Hematopoietic multipotent progenitor cell treated with erythropoietin and hydrocortisone succinate and interleukin-3 and kit ligand, for 4 days (in vitro differentiated cells): Measurements from ENCODE around the gene CTCF.
A peak's percentile ranks its signal among the peaks of the same experiment; 100 is the strongest.

Experiments
- DNase-seq: peaks from one replicate; pipeline ENCODE4 v3.0.0-alpha.2; 2015

Gene CTCF

DNA sequence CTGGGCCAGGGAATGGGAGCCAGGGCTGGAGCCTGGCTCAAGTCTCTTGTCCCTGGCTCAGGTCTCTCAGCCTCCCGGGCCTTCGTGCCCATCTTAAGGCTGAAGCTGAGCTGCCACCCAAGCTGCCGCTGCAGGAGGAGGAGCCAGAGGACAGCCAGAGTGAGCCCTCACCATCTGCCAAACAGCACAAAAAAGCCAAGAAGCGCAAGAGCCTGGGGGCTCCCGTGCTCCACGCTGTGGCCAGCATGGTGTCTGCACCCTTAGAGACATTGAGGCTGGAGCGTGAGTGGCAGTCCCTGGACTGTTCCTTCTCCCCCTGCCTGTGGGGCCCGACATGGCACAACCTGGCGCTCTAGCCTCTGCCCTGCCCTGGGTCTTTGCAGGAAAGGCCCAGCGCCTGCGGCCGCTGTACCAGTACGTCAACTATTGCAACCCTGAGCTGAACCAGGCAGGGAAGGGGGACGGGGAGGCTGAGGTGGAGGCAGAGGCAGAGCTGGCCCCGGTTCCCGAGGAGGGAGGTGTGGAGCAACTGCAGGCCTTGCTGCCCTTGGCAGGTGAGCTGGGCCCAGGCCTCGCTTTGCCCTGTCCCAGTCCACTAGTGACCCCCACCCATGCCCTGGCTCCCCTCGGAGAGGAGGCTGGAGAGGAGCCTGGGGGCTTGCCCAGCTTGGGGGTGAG is 105.6 kb downstream of the CTCF start:
- DNase-seq: peak; percentile 99

DNA sequence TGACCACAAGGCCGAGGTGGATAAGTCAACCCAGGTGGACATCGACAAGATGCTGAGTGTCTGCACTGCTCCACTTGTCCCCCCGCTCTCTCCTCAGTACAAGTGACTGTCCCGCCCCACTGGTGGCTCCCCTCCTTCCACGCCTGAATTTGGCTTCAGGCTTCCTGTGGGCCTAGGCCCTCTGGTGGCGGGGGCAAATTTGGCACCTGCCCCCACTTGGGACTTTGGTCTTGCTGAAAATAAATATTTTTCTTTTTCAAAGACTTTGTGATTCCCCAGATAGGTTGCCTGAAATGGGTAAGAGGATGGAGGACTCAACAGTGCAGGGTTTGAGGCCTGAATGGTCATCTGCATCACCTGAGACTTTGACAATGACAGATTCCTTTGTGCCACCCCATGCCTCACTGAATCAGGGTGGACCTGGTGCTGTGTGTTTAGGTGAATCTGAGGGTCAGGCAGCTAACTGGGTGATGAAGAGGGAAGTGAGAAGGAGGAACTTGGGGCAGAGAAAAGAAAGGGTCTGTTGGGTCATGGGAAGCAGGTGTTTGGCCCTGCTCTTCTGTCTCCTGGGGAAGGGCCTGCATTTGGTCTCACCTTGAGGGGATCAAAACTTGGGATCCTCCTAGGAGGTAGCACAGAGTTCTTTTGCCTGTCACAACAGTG is 106.3 kb downstream of the CTCF start:
- peak; percentile 58 for DNase-seq

DNA sequence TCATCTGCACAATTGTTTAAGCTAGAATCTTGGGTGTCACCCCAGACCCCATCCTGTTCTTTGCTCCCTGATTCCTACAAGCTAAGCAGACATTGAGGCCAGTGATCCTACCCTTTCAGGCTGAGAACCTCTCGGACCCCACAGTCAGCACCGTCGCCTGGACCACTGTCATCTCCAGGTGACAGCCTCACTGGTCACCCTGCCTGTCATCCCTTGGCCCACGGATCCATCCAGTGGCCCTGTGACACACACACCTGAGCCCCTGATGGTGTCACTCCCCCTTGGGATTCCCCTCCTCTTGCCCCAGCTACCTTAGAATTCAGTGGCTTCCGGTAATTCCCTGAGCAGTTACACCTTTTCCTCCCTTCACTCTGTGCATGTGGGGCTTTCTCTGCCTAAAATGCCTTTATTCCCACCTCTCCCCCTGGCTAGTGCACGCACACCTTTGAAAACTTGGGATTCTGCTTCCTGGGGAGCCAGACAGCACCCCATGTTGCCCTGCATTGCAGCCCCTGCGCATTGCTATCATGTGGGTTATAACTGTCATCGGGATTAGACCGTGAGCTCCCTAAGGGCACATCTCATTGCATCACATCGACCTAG is 107.3 kb downstream of the CTCF start:
- no peak for DNase-seq

DNA sequence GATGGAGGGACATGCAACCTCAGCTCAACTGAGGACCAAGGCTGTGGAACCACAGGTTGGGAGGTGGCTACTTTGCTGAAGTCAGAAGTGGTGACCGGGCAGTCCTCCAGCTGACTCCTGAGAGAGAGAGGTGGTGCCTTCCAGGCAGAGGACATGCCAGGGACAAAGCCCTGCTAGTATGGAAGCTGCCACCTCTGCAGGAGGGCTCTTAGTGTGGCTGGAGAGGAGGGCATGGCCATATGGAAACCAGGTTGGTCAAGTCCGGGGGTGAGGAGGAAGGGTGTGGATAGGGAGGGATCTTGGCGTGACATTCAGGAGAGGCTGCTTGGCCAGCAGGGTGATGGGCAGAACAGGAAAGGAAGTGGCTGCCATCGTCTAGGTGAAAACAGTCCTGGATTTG is 110.0 kb downstream of the CTCF start:
- DNase-seq: no peak

DNA sequence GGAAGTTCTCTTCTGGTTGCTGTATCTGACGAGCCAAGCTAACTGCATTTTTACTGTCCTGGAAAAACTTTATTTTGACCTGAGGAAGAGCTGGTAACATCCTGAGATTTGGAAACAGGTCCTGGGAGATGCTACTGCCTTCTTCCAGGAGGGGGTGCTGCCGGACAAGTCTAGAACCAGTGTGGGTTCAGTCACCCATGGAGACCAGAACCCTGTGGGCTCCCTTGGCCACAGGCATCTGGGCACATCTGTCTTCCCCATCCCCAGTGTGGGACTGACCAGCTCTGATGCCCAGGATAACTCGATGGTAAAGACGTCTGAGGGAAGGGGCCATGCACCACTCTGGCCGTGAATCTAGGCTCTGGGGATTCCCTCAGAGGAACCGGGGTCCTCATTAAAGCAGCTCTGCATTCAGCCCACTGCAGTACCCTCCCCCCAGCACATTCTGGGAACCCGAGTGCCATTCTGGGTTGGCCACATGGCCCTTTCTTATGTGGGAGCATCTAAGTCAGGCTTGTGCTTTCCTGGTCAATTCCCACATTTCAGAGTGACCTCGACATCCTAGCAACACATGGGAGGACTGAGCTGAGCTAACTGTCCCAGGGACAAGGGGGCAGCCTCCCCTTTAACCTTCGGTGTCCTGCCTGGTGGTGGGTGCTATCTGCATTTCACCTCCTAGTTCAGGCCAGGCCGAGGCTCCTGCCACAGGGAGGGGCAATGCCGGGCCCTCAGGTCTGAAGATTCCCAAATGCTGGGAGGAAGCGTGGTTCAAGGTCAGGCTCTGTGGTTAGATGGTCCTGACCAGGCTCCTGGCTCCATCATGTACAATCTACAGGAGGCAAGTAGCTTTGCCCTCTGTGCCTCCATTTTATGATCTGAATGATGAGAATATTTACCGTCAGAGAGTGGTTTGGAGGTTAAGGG is 110.7 kb downstream of the CTCF start:
- DNase-seq: peak; percentile 91

DNA sequence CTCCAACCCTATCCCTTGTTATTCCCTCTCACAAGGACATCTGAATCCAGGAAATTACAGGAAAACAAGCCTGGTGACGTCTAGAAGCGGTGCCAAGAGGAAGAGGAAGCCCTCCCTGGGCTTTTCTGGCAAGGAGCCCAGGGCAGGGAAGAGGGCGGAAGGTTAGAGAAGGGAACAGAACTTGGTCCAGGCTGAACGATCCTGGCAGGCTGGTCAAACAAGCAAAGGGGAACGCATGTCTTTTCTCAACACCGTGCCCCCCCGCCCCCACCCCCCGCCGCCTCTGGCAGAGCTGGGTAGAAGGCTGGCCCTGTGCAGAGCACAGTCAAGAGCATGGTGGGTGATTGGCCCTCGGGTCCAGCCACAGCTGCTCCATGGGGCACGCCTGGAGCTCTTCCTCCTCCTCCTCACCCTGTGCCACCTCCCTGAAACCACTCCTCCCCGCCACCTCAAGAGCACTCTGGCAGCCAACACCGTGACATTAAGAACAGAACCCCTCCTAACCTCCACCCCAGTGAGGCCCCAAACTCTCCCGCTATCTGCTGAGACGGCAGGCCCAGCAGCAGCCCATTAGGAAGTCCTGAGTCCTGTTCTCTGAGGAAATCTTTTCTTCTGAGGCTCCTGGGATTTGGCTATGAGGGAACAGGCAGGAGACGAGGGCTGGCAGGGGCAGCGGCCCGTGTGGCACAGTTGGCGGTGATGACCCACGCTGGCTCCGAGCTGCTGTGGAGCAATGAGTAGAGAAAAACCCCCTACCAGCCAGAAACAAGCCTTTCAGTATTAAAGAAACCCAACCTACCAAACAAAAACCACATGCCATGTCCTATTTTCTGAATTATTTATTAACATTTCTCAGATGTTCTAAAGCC is 111.6 kb downstream of the CTCF start:
- DNase-seq: peak; percentile 76

DNA sequence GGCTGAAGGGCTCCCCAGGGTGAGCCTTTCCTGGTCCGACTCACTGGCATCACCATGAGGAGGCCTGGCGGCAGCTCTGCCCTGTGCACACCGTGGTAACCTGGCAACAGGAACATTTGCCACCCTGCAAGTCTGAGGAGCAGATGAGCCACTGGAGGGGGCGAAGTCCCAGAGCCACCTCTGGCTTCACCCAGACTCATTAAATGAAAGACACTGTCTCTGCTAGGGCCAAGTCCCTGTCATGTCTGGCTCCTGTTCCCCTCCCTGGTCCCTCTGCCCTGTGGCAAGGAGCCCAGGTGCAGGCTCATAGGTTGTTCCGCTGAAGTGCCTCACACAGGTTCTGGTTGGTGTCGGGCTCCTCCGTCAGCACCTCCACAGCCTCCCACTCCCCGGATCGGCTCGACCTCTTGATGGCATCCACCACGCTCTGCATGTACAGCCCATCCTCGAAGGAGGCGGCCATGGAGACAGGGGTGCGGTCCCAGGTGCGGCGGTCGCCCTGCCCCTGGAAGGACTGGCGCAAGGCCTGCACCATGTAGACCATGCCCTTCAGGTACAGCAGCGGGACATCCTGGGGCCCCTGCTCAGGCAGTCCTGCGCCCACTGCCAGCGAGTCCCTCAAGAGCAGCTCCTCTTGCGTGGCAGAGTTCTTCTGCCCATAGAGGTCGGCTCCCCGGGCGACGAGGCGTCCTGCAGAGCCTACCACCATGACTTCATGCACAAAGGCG is 112.7 kb downstream of the CTCF start:
- DNase-seq: no peak

DNA sequence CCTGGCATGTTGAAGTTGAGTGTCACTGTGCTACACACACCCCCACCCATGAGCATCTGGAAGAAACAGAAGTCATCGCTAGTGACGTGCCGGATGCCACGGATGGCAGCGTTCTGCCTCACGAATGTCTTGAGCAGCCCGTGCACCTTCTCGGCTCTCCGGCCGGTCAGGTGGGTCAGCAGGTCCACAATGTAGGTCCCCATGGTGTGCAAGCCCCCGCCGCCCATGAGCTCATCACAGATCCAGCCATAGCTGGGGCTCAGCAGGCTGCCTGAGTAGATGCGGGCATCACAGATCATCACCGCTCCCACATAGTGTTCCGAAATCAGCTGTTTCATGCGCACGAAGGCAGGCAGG is 113.2 kb downstream of the CTCF start:
- no peak for DNase-seq

DNA sequence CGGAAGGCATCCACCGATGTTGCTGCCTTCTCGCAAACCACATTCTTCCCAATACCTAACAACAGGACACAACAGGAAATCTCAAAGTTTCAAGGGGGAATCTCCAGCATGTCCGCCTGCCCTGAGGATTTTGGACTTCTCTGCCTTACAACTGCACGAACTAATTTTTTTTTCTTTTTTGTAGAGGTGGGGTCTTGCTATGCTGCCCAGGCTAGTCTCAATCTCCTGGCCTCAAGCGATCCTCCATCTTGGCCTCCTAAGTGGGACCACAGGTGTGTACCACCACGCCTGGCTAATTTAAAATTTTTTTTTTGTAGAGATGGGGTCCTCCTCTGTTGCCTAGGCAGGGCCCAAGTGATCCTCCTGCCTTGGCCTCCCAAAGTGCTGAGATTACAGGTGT is 113.7 kb downstream of the CTCF start:
- no peak for DNase-seq

DNA sequence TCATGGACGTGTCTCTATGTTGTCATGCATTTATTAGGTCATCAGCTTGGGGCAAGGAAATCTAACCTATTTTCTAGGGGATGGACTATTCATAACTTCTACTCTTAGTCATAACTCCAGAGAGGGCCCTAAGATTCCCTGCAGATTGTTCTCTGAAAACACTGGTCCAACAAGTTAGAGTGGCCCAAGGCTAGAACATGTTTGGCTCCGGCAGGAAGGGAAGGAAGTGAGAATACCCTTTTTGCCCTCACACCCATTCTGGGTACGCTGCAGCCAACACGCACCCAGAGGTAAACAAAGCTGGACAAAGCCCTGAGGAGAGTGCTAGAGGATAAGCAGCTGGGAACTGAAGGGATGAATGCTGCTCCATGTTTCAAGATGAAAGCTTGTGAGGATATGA is 114.2 kb downstream of the CTCF start:
- no peak for DNase-seq

DNA sequence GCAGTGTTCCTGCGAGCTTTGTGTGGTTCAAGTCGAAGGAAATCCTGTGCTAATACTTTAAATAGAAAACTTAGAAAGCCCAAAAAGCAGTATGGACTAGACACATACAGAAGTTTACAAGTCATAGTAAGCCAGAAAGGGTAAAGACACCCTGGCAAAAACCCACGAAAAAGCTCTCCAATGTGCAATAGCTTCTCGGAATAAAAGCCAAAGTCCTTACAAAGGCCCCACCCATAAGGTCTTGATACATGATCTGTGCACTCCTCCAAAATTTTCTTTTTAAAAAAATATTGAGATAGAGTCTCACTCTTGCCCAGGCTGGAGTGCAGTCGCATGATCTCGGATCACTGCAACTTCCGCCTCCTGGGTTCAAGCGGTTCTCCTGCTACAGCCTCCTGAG is 114.6 kb downstream of the CTCF start:
- DNase-seq: no peak

DNA sequence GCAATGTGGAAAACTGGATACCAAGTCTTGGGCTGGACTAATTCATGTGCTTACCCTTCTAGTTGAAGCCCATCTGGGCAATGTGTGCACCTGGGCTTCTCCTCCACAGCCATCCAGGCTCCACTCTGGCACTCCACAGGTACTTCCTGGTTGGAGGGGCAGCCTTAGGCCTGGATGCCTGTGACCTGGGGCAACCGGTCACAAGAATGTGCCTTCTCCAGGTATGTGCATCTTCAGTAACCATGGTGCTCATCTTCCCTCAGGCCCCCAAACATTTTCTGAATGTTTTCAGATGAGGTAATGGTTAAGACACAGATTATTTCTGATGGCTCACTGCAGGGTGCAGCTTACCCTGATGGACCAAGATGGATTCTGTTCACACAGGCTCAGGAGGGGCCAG is 115.4 kb downstream of the CTCF start:
- DNase-seq: no peak

DNA sequence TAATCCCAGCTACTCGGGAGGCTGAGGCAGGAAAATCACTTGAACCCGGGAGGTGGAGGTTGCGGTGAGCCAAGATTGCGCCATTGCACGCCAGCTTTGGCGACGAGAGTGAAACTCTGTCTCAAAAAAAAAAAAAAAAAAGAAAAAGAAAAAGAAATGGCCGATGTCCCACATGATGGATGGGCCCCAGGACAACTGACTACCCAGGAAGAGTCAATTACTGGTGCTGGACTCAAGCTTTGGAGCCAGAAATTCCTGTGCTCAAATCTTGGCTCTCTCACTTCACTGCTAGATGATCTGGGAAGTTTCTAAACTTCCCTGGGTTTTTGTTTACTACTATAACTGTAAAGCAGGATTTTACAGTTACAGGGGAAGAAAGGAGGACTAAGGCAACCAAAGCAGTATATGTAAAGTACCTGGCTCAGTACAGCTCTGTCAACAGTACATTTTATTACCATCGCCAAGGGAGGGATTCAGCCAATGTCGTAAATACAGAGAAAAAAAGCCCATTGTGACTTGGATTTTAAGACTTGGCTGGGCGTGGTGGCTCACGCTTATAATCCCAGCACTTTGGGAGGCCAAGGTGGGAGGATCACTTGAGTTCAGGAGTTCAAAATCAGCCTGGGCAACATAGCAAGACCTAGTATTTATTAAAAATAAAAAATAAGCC is 116.2 kb downstream of the CTCF start:
- no peak for DNase-seq

DNA sequence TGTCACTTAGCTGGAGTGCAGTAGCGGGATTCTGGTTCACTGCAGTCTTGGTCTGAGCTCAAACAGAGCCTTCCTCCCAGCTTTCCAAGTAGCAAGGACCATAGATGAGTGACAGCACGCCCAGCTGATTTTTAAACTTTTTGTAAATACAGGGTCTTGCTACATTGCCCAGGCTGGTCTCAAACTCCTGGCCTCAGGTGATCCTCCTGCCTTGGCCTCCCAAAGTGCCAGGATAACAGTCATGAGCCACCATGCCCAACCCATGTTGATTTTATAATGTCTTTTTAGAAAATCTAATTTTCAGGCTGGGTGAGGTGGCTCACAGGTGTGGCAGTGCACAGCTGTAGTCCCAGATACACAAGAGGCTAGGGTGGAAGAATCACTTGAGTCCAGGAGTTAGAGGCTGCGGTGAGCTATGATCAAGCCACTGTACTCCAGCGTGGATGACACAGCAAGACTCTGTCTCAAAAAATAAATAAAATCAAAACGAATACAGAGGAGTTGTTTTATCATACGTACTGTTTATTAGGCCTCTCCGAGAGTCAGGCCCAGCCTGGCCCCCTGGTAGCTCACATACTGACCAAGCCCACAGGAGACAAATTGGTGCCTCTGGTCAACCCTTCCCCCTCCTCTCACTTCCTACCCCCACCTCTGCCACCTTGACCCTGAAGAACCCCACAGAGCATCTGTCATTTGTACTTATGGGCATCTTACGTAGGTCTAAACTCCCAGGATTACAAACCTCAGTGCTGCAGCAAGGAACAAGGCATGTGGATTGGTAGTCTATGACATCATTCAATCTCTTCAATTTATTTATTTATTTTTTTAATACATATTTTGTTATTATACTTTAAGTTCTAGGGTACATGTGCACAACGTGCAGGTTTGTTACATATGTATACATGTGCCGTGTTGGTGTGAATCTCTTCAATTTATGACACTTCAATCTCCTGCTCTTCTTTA is 117.9 kb downstream of the CTCF start:
- DNase-seq: no peak

DNA sequence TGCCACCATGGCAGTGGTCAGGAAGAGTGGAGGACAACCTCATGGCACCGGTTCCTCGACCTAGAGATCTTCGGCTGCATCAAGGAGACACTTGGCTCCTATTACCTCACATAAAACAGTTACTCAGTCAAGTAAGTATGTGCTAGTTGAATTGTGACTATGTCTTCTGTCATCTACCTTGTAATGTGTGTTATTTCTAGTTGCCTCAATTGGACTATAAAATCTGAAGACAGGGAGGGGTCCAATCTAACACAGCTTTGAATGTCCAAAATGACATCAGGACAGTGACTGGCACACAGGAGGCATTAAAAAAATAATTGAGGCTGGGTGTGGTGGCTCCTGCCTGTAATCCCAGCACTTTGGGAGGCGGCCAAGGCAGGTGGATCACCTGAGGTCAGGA is 121.4 kb downstream of the CTCF start:
- DNase-seq: no peak

DNA sequence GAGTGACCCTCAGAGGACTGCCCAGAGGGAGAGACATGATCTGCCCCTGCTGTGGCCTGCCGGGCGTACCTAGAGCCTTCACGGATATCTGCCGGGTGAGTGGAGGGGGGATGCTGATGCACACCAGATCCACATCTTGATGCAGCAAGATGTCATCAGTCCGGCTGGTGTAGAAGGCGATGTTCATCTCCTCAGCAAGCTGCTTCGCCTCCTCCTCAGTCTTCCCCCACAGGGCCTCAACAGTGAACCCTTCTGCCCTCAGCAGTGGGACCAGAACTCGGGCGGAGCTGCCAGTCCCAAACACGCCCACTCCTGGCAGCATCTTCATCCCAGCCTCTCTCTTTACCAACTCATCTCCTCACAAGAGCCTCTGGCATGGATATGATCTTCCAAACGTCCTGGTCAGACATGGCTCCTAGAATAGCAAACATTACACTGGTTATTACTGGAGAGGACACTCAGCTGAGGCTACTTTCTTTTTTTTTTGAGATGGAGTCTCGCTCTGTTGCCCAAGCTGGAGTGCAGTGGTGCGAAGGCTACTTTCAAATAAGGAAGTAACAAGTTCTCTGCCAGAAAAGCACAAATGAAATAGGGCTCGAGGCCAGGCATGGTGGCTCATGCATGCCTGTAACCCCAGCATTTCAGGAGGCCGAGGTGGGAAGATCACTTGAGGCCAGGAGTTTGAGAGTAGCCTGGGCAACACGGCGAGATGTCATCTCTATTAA is 123.2 kb downstream of the CTCF start:
- no peak for DNase-seq
